ENCODE measurements around the gene CD47.

CD47 gene

DNA sequence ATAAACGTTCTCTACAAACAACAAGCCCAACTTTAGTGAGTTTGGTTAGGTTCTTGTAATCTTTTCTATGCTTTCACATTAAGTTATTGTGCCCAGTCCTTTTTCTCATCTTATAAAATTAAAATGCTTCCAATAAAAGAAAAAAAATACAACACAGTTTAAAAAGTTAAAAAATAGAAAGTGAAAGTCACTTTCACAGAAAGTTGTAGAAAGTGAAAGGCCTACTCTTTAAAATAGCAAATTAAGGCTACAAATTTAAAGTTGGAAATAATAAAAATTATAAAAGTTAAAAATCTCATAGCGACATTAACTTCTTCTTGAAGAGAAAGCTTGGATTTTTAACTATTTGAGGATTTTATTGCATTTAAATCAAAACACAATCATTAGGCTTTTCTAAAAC is 35.9 kb downstream of the CD47 start:
- no peak for DNase-seq (ENCODE audit: low read depth in 2 of 3, low spot score in 2 of 3)

DNA sequence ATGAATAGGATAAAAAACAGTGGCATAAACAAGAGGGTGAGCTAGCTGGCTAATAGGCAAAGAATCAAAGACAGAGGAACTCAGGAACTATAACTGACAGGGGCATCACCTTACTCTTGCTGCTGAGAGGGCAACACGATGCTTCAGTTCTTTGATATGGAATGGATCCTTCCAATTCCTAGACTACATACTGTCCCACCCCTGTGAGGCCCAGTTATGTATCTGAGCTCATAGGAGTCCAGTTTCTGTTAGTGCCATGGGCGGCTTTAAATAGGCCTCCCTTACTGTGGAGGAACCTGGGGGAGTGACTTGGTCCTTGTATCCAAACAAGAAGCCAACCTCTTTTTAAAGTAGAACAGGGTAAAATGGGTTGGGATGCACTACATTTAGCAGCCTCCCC is 37.3 kb downstream of the CD47 start:
- no peak for DNase-seq (ENCODE audit: low read depth in 2 of 3, low spot score in 2 of 3)

DNA sequence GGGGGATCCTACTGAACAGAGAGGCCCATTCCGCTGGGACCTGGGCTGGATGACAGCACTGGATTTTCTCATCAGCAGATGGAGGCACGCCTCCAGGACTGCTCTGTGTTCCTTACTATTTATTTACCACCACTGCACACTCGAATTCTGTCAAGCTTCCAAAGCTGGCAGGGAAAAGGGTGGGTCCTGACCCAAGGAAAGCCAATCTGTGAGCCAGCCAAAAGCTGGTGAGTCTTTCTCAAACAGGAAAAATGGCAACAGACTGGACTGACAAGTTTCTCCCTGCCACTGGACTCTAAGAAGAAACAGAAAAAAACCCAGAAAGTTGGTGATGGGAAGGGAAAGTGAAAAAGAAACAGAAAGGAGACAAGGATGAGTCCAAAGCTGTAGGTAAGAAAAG is 37.8 kb downstream of the CD47 start:
- DNase-seq (ENCODE audit: low read depth in 2 of 3, low spot score in 2 of 3), result no peak

DNA sequence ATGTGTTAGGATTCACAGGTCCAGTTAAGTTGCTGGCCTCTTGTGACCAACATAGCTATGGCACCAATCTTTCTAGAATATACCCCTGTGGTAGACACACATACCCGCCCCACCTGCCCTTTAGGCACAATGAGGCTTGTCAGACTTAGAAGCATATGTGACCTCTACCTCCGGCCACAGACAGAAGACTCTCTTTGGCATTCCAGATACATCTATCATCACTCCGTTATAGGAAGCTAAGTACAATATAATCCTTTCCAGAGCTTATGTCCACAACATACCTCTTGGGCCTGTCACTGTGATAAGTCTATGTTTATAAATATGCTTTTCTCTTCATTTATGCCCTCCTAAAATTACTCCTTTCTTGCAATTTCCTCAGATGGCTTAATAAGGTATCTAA is 39.8 kb downstream of the CD47 start:
- DNase-seq (ENCODE audit: low read depth in 2 of 3, low spot score in 2 of 3), result no peak

DNA sequence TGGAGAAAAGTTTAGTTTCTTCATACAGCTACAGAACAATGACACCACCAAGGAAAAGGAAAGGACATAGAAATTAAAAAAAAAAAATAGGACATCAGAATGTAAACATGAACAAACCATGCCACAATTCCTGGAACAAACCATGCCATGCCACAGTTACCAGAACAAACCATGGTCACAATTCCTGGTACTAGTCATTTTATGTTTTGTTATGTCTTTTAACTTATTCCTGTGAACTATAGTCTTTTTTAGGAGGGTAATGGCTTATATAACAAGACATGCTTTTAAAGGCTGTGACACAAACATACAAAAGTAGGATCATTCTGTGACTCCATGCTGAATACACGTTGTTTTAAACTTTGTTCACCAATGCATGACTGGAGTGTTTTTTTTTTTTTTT is 42.8 kb downstream of the CD47 start:
- DNase-seq (ENCODE audit: low read depth in 2 of 3, low spot score in 2 of 3), result no peak

DNA sequence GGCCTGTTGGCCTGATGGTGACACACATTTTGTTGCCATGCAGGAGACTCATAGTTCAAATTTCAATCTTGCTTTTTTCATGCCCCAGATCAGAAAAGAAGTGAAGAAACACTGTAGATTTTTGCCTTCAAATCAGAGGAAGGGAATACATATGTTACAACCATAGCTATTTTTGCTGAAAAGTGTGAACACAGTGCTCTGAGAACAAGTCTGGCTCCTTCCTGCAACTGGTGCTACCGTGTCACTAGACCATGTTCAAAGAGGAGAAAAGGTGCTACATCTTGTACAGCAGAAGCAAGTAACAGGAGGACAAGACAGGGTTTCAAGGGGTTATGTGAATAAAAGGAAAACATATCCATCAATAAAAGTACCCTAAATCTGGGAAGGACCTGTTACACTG is 44.6 kb downstream of the CD47 start:
- no peak for DNase-seq (ENCODE audit: low read depth in 2 of 3, low spot score in 2 of 3)

DNA sequence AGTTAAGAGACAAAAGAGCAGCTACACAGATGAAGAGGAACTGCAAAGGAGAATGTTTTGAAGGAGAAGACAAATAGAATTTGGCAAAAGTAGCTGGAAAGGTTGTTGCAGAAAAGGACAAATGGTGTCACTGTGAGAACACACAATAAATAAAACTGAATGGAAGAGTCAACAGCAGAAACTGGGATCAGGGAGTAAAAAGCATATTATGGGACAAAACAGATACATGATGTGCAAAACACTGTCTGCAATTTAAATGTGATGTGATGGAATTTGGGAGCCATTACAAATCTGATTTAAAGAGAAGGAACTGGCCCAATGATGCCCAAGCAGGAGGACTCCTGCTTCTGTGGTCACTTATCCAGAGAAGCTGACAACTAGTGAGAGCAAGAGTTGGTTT is 46.1 kb downstream of the CD47 start:
- DNase-seq (ENCODE audit: low read depth in 2 of 3, low spot score in 2 of 3), result no peak

DNA sequence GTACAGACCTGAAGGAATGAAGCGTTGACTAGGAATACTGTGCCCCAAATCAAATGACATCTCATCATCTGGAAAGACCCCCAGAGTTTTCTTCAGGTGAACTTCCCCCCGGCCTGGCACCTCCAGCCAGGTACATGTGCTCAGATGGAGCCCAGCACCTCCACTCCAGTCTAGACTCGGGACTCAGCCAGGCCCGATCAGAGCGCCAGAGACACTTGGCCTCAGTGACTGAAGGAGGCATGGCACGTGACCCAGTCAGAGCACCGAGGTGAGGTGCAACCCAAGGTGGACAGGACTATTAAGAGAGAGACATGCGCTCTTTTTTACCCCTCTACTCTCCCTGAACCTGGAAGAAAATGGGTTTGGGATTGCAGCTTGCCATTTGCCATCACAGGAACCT is 48.5 kb downstream of the CD47 start:
- no peak for DNase-seq (ENCODE audit: low read depth in 2 of 3, low spot score in 2 of 3)

DNA sequence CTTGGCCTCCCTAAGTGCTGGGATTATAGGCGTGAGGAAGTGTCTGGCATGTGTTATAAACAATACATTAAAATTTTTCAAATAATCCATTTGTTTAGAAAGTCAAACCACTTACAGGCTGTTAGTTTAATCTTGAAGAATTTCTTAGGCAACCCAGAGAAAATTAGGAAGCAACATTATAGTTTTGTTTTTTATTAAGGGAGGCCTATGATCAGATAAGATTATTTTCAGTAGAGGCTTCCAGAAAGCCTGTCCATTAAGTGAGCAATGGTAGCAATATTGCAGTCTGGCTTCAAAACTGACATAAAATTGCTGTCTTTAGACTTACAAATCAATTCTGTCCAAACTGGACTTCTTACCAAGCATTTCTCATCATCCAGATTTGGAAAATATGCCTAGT is 49.6 kb downstream of the CD47 start:
- DNase-seq (ENCODE audit: low read depth in 2 of 3, low spot score in 2 of 3), result no peak

DNA sequence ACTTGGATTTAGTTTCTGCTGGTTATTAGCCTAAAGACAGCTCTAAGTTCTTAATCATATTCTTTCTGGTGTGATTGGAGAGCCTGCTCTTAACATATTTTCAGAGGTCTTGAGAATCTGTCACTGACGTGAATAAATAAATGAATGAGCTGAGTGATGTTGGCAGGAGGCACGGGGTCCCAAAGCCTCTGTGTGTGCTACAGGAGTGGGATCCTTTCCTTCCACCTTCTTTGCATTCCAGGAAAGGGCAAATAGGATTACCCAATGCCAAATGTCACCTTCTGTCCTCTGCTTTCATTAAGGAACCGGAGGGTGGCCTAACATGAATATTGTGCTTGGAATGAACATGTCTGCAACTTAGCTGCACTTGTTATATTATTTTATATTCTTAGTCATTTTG is 53.1 kb downstream of the CD47 start:
- no peak for DNase-seq (ENCODE audit: low read depth in 2 of 3, low spot score in 2 of 3)

DNA sequence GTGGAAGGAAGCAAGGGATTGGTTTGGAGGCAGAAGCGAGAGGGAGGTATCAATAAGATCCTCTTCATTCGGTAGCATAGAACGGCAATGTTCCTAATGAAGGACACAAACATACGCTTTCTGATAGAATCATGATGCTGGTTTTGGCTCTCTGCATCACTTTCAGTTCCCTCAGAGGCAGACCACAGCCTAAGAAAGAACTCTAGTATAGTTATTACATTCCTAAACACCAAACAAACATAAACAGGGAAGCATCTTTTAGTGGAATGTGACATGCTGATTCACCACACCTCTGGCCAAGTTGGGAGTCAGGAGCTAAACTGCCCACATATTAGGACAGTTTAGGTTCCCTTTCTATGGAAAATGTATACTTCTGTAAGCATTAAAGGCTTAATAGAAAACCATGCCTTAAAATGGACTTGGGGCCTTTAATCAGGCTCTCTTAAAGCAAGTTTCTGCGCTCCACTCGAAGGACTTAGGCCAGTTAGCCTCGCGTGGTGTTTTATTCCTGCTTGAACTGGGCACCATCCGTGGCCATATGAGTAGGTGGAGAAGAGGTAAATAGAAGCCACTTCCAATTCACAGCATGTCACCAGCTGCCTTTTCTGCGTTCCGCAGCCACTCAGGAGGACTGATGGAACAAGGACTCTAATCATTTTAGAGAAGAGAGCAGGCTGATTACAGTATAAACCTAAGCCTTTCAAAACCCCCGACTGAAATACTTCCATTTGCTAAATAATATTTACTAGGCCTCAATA is 53.7 kb downstream of the CD47 start:
- no peak for DNase-seq (ENCODE audit: low read depth in 2 of 3, low spot score in 2 of 3)

DNA sequence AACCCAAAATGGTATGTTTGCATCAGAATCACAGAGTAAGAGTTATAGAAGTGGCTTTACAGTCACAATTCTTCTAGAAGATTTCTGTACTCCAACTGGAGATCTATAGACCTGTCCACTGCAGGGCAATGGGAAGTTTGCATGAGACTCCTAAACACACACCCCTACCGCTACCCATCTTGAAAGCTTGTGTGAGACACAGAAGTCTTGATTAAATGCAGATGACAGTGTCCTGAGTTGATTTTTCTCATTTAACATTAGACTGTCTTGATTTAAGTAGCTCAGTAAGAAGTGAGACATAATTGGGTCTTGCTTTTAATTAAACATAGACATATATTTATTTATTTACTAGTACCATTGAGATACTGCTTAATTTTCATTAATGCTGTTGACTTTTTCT is 54.4 kb downstream of the CD47 start:
- DNase-seq (ENCODE audit: low read depth in 2 of 3, low spot score in 2 of 3), result no peak

DNA sequence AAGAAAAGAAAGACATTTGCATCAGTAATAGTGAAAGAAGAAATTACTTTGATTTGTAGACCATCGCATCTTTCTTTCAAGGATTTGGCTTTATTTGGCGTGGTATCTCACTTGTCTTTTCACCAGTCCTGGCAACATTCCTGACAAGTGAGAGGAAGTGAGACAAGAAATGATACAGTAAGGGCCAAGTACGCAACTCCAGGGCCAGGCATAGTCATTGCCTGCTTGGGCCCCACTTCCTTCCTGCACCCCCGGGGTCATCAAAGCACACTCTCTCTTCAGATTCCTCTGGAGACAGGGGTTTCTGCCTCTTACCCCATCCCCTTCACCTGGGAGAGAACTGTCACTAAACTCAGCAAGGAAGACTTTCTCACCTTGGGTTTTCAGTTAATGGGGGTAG is 55.1 kb downstream of the CD47 start:
- no peak for DNase-seq (ENCODE audit: low read depth in 2 of 3, low spot score in 2 of 3)

DNA sequence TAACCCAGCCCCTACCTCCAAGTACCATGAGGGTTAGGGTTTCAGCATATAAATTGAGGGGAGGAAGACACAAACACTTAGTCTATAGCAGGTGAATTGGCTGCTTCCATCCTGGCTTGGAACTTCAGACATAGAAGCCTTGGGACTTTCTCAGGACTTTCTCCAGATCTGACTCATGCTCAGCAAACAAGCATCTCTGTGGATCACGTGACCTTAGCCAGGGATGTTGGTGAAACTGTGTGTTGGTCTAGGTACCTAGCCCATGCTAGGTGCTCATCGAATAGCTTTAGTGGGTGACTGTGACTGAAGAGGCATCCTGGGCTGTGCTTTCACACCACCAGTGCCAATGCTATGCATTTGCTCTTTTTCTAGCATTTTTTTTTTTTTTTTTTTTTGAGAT is 58.9 kb downstream of the CD47 start:
- no peak for DNase-seq (ENCODE audit: low read depth in 2 of 3, low spot score in 2 of 3)

DNA sequence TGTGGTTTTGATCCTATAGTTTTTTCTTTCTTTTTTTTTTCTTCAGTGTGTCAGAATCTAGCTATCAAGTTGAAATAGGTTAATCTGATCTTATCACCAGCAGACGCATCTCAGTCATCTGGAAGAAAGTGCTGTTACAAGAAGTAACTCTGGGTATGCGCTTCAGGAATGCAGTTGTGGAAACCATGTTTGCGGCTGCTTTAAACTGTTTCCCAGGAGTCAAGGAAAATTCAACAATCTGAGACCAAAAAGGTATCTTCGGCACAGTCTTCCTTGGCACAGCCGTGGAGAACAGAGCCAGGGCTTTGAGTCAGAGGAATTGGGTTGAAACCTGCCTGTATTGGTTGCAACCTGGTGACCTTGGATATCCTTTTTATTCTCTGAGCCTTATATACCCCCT is 59.9 kb downstream of the CD47 start:
- DNase-seq (ENCODE audit: low read depth in 2 of 3, low spot score in 2 of 3), result no peak

DNA sequence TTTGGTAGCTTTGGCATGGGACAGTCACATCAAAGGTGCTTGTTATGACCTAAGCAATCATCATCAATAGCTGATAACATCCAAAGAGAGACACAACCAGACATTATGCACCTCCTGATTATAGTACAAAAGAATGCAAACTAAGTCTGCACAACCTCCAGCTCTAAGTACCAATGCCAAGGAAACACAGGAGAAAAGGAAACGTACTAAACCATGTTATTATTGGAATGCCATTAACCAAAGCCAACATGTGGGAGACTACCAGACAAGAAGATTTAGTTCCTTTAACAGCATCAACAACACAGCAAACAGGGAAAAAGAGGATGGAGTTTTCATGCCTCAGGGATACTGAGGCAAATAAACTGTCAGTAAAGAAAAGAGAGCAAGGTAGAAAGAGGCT is 61.4 kb downstream of the CD47 start:
- DNase-seq (ENCODE audit: low read depth in 2 of 3, low spot score in 2 of 3), result no peak

DNA sequence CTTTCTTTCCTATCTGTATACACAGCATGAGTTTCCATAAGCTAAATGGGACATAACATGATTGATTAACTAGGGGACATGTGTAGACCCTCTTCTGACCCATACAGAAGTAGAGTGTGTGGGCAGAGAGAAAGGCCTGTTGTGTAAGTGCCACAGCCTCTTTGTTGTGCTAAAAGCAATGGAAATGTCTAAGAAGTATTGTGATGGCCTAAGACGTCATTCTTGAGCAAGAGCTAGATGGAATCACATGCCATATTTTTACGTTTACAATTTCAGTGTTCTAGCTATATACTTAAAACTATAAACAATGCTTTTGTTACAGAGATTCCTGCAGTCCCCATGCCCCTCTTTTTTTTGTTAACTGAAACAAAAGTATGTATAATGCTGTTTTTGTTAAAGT is 61.9 kb downstream of the CD47 start:
- DNase-seq (ENCODE audit: low read depth in 2 of 3, low spot score in 2 of 3), result no peak

DNA sequence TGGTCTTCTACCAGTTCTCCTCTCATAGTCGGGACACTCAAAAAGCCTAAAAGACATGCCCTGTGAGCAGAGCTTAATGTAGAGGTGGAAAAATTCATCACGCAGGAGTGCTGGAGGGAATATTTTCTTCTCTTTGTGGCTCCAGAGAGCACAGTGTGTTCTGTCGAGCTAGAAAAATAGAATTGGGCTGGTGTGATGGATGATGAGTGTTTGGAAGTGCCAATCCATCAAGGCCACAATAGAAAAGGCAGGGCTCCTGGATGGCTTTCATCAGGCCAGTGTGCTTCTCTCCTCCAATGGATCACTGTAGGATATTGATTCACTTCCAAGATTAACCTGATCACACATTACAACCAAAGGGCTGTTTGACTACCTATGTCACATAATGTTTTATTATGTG is 65.7 kb downstream of the CD47 start:
- DNase-seq (ENCODE audit: low read depth in 2 of 3, low spot score in 2 of 3), result no peak

DNA sequence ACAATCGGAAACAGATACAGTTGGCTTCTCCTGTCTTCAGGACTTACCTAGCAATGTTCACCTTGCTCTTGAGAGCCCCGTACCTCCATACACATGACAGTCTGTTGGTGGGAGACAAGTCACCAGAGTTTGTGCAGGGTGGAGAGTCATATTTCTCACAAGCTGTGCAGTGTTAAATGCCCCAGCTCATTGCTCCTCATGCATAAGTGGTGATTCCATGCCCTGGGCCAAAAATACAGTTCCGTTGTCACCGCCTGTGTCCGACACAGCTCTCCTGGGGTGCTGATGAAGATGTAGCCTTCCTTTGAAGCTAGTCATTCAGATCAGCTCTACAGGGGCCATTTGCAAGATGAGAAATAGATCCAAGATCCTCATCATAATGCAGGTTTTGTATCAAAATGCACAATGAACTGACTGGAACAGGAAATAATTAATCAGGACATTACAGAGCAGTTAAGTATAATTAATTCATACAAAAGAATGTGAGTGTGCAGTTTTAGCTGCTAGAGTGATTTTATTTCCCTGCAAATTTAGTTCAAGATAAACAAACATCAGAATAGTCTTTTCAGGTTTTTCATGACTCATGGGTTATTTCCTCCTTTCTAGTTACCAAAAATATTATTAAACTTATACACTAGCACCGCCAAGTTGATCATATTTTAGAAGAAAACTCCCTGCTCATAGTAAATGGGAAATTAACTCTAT is 66.5 kb downstream of the CD47 start:
- no peak for DNase-seq (ENCODE audit: low read depth in 2 of 3, low spot score in 2 of 3)

DNA sequence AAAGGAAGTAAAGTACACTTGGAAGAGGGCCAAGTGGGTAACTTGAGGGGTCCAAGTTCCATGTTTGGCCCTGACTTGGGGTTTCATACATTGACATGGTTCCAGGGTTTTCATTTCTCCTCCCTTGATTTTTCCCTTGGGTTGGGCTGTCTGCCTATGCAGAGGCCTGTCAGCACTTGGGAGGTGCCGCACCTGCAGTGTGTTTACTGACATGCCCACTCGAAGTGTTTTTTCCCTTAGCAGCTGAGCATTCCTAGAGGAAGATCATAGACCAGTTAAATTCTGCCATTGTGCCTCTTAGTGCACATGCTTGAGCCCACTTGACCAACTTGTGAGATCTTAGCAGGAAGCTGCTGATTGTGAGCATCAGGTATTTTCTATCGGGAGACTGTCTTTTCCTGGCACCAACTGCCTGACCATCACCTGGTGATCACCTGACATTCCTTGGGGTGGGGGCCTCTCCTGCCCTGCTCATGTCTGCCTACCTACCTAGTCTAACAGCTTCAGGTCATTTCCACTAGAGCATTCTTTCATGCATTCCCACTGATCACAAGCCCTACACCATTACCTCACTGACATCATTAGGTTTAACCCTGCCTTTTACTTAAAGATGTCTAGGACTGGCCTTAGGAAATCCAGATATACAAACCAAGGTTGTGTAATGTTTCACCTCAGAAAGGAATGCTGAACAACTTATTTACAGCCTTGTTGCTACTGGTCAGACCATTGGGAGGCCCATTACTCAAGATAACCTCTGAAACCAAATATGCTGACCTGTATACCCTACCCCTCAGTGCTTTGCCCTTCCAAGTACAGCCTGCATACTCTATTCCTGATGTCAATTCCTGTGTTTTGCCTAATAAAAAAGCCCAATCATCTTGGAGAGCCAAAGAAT is 68.3 kb downstream of the CD47 start:
- no peak for DNase-seq (ENCODE audit: low read depth in 2 of 3, low spot score in 2 of 3)

DNA sequence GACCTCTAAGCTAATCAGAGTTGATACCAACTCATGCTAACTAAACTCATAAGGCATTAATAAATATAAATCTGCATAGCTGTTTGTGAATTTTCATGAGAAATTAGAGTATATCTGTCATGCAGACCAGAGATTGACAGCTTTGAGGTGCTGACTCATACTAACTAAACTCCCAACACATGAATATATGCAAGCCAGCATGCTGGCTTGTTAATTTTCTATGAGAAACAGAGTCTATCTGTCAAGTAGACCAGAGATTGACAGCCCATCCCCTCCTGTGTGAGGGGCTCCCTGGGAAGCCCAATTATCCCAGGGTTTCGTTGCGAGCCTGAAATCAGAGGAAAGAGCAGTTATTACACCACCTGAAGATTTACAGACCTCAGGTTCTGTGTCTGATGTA is 69.3 kb downstream of the CD47 start:
- DNase-seq (ENCODE audit: low read depth in 2 of 3, low spot score in 2 of 3), result no peak

DNA sequence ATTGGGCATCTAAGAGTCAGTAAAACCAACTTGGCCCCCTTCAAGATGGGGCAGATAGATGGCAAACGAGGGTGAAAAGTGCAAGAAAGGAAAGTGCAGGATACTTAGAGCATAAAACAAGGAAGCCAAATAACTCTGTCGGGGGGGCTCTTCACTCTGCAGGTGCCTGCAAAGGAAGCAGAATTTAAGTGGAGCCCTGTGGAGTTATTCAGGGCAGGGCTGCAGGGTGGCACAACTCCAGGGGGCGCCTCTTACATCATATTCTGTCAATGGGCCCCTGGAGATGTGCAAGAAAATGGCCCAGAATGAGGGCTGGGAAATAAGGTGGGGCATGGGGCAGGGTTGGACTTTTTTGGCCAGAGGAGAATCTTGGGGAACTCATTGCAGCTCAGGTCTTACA is 69.7 kb downstream of the CD47 start:
- no peak for DNase-seq (ENCODE audit: low read depth in 2 of 3, low spot score in 2 of 3)
